GM11168 (cell line): Measurements from ENCODE around the gene DMBX1.

Experiments
- in situ Hi-C: fragments of 300-500 bp; cut with MboI; formaldehyde crosslinking; loops from one replicate; pipeline ENCODE4 v1.12.0; 2022; ENCODE audit warnings: low sequenced_read_pairs; ENCODE audit not compliant: unreplicated experiment

The DMBX1 gene

GRCh38 chr1:46479744-46480350 lies 9.8 kb upstream of the DMBX1 start:
- in situ Hi-C loops = loop anchor here (10.0 kb wide), 1 partner anchor 45 kb away; no protein-coding TSS in a partner anchor

- in situ Hi-C loops = no loop called here
Measured at GRCh38 chr1:46480959-46481646, 8.5 kb upstream of the DMBX1 start.

GRCh38 chr1:46481961-46482360 lies 7.7 kb upstream of the DMBX1 start:
- in situ Hi-C loops = no loop called here

GRCh38 chr1:46483589-46483988 lies 6.0 kb upstream of the DMBX1 start:
- in situ Hi-C loops = no loop called here

- in situ Hi-C loops = no loop called here
Measured at GRCh38 chr1:46484783-46485490, 4.7 kb upstream of the DMBX1 start.

GRCh38 chr1:46485564-46486431 lies 3.8 kb upstream of the DMBX1 start:
- in situ Hi-C loops = no loop called here

GRCh38 chr1:46486432-46487015 lies 3.1 kb upstream of the DMBX1 start:
- in situ Hi-C loops = no loop called here

GRCh38 chr1:46487818-46488218 lies 1.8 kb upstream of the DMBX1 start:
- in situ Hi-C loops = no loop called here

GRCh38 chr1:46488343-46489168 lies 1.1 kb upstream of the DMBX1 start:
- in situ Hi-C loops = no loop called here

- in situ Hi-C loops = no loop called here
Measured at GRCh38 chr1:46489169-46489637, 433 bp upstream of the DMBX1 start.

GRCh38 chr1:46490406-46490655 lies 695 bp downstream of the DMBX1 start:
- in situ Hi-C loops = no loop called here

- in situ Hi-C loops = no loop called here
Measured at GRCh38 chr1:46490656-46491442, 1.2 kb downstream of the DMBX1 start.

GRCh38 chr1:46491443-46492268 lies 2.0 kb downstream of the DMBX1 start:
- in situ Hi-C loops = no loop called here

GRCh38 chr1:46492269-46492853 lies 2.7 kb downstream of the DMBX1 start:
- in situ Hi-C loops = no loop called here

GRCh38 chr1:46492871-46493270 lies 3.2 kb downstream of the DMBX1 start:
- in situ Hi-C loops = no loop called here

GRCh38 chr1:46493316-46494032 lies 3.8 kb downstream of the DMBX1 start:
- in situ Hi-C loops = no loop called here

GRCh38 chr1:46494910-46495309 lies 5.3 kb downstream of the DMBX1 start:
- in situ Hi-C loops = no loop called here
